ENCODE results near the gene SPTSSB.

The SPTSSB gene

DNA sequence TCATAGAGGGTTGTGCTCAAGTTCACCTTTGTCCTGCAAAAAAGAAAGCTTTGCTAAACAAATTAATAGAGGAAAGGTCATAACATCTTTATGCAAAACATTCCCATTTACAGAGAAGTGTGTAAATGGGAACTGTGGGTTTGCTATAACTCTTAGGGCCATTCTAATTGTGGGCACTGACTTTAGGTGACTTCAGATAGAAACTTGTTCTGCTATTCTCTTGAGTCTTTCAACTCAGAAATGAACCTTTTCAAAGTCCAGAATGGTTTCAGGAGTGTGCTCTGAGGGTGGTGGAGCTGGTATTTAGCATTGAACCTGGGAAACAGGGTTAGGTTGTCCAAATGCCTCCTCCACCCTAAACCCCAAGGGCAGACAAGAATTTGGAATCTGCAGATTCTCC lies 34.0 kb downstream of the SPTSSB start:
- DNase-seq, result no peak

DNA sequence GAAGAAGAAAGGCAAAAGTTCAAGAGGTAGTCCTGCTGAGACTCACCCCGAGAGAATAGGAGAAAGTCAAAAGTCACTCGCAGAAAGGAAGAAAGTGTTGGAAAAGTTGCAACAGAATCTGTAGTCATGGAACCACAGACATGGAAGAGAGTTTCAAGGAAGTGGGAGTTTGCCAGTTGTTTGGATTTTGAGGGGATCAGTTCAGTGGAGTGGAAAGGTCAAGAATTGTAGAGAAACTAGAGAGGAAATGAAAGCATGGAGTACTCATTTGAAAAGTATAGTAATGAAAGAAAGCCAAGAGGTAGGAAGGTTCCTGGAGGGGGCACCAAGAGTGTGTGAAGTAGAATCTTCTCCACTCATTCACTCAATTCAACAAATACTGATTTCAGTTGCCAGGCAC lies 34.7 kb downstream of the SPTSSB start:
- no peak for DNase-seq

DNA sequence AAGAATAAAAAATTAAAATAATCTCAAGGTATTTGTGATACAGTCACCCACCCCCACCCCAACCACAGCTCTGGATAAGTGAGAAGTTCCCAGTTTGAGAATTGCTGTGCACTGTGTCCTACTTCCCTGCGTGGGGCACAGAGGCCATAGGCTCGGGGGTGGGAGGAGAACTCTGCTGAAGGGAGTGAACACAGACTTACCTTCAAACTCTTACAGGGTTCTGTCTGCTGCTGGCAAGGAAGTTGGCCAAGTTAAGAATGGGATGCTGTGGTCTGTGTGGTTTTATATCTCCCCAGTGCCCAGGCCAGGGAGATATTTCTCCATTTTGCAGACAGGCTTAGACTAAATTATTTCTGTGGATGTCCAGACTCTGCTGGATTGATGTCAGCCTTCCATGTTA lies 37.6 kb downstream of the SPTSSB start:
- no peak for DNase-seq

- DNase-seq, result no peak
These were observed 38.5 kb downstream of the SPTSSB start for GRCh38 chr3:161332792-161333191.

- DNase-seq, result no peak
These were observed 46.3 kb downstream of the SPTSSB start for GRCh38 chr3:161325059-161325458.

DNA sequence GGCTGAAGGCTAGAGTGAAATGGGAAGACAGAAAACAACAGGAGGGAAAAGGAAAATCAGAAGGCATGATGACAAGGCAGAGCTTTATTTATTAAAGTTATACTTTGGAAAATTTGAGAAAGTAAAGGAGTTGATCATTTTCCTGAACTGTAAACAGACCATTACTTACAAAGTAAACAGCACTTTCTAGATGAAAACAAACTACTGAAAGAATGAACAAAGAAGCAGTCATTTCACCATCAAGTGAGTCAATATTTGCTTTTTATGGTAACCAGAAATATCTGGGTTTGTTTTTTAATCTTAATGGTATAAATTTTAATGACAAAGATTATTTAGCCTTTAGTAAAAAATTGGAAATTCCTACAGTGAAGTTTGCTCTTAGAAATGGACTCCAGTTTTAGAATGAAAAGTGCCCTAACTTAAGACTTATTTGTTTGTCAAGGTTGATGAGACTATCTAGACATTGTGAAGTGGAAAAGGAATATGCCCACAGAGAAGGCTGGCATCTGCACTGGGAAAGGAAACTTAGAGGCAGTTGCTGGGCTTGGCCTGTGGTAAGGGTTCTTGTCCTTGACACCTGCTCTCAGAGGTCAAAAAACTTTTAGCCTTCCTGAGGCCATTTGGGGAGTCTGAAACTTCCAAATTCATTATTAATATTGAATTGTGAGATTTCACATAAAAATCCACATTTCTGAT lies 47.2 kb downstream of the SPTSSB start:
- no peak for DNase-seq

- no peak for DNase-seq
These were observed 48.3 kb downstream of the SPTSSB start for GRCh38 chr3:161322781-161323568.

DNA sequence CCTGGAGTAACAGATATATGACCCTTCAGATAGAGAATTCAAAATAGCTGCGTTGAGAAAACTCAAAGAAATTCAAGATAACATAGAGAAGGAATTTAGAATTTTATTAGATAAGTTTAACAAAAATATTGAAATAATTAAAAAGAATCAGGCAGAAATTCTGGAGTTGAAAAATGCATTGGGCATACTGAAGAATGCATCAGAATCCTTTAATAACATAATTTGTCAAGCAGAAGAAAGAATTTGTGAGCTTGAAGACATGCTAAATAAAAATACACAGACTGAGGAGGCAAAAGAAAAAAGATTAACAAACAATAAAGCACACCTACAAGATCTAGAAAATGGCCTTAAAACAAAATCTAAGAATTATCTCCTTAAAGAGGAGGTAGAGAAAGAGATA lies 50.5 kb downstream of the SPTSSB start:
- DNase-seq, result no peak

GRCh38 chr3:161319867-161320266 lies 51.5 kb downstream of the SPTSSB start:
- DNase-seq, result no peak

- no peak for DNase-seq
These were observed 54.2 kb downstream of the SPTSSB start for GRCh38 chr3:161317077-161317476.

DNA sequence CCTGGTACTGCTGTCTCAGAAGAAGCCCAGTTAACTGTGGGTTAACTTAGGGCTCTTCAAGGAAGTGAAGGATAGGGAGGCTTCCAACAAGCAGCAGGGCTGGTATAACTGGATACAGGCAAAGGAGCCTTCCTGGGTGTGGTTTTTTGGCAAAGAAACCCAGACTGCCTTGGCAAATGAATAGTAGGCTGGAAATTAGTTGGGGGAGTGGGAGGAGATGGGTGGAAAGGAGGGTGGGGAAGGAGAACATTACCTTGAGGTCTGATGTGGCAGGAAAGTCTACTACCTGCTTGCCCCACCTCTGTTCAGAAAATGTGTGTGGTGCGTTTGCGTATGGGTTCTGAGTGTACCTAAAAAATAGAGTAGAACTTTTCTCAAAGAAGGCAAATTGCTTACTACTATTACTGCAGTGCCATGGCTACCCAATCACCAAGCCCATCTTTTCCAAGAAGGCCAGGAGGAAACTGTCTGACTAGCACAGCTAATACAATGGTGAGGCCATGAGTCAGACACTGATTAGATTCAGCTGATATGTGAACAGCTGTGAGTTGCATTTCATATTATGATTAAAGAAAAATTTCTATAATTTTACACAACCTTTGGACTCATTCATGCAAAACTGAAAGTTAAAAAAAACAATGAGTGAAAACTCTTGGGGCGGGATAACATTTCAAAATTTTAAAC lies 55.2 kb downstream of the SPTSSB start:
- no peak for DNase-seq

- DNase-seq, result no peak
These were observed 56.4 kb downstream of the SPTSSB start for GRCh38 chr3:161314836-161315395.

GRCh38 chr3:161310649-161311423 lies 60.5 kb downstream of the SPTSSB start:
- DNase-seq, result peak; percentile 24 to 48

- no peak for DNase-seq
These were observed 66.0 kb downstream of the SPTSSB start for GRCh38 chr3:161305095-161305991.

- no peak for DNase-seq
These were observed 74.5 kb downstream of the SPTSSB start for GRCh38 chr3:161296814-161297213.

DNA sequence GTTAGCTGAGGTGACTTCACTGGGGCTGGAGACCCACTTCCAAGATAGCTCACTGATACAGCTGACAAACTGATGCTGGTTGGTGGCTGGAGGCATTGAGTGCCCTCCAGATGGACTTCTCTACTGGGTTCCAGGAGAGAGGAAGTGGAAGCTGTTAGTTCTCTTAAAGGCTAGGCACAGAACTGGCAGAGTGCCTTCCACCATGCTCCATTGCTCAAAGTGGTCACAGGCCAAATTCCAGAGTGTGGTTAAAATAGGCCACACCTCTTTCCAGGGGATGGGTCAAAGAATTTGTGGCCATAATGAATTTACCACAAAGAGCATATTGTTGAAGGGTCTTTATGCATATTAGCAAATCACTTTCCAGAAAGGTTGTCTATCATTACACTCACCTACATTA lies 76.0 kb downstream of the SPTSSB start:
- DNase-seq, result no peak

All from stimulated activated CD4-positive, alpha-beta T cell treated with anti-CD3 and anti-CD28 coated beads, Interleukin-2, amount 100 ng/mL, for 24 hours (primary cell).